NB4 (cell line): Measurements from ENCODE around the gene DNAH7.
"Not testable (repeated sequence)": the region's sequence is repeated elsewhere in the genome, so short reads cannot be mapped to it uniquely, and the experiment has no call there.

ENCODE experiments used
- DNase-seq: peaks from one replicate; pipeline ENCODE4 v3.0.0; 2010; ENCODE audit warnings: low read depth
- H3K4me3 ChIP-seq: one replicate; pipeline ENCODE4 v1.5.1; 2011; ENCODE audit warnings: mild to moderate bottlenecking, low read depth, low read length, moderate library complexity
- CTCF ChIP-seq: IDR thresholded peaks from one replicate; pipeline ENCODE4 v1.5.1; 2012; ENCODE audit warnings: low read depth, low read length
- MAX ChIP-seq: IDR thresholded peaks from 2 replicates; pipeline ENCODE4 v1.6.1; 2011; ENCODE audit warnings: low read depth, low read length
- MYC ChIP-seq: IDR thresholded peaks from 2 replicates; pipeline ENCODE4 v1.6.1; 2011; ENCODE audit warnings: low read depth, low read length
- POLR2A ChIP-seq: IDR thresholded peaks from 2 replicates; pipeline ENCODE4 v1.6.1; 2011; ENCODE audit warnings: mild to moderate bottlenecking; ENCODE audit not compliant: insufficient read length; ENCODE audit errors: extremely low read depth

The DNAH7 gene

GRCh38 chr2:195700480-195700879 is 368.2 kb downstream of the DNAH7 start:
- H3K4me3 ChIP-seq, result no peak overlapping the region
- TF ChIP-seq POLR2A (no peak), CTCF (no peak), MYC (no peak), MAX (no peak)
- DNase-seq, result no peak

- no peak for DNase-seq
- TF ChIP-seq CTCF (no peak), MAX (no peak), POLR2A (no peak), MYC (no peak)
- H3K4me3 ChIP-seq, result no peak overlapping the region
Observed at GRCh38 chr2:195697681-195698220, 370.9 kb downstream of the DNAH7 start.

GRCh38 chr2:195696012-195696411 is 372.6 kb downstream of the DNAH7 start:
- TF ChIP-seq MYC, result no peak
- TF ChIP-seq CTCF, result no peak
- no peak for TF ChIP-seq POLR2A
- TF ChIP-seq MAX, result no peak
- DNase-seq, result no peak
- no peak overlapping the region for H3K4me3 ChIP-seq

- no peak for TF ChIP-seq MAX
- TF ChIP-seq MYC, result no peak
- TF ChIP-seq POLR2A, result no peak
- no peak for TF ChIP-seq CTCF
- no peak overlapping the region for H3K4me3 ChIP-seq
- DNase-seq, result peak; percentile 35
Observed at GRCh38 chr2:195695002-195695631, 373.5 kb downstream of the DNAH7 start.

GRCh38 chr2:195694553-195694952 is 374.1 kb downstream of the DNAH7 start:
- no peak overlapping the region for H3K4me3 ChIP-seq
- TF ChIP-seq CTCF (no peak), POLR2A (no peak), MAX (no peak), MYC (no peak)
- DNase-seq, result no peak

GRCh38 chr2:195692531-195692930 is 376.1 kb downstream of the DNAH7 start:
- not testable (repeated sequence) for H3K4me3 ChIP-seq, DNase-seq
